ENCODE measurements around the gene LGALS7.
A peak's percentile ranks its signal among the peaks of the same experiment; 100 is the strongest.

DNA sequence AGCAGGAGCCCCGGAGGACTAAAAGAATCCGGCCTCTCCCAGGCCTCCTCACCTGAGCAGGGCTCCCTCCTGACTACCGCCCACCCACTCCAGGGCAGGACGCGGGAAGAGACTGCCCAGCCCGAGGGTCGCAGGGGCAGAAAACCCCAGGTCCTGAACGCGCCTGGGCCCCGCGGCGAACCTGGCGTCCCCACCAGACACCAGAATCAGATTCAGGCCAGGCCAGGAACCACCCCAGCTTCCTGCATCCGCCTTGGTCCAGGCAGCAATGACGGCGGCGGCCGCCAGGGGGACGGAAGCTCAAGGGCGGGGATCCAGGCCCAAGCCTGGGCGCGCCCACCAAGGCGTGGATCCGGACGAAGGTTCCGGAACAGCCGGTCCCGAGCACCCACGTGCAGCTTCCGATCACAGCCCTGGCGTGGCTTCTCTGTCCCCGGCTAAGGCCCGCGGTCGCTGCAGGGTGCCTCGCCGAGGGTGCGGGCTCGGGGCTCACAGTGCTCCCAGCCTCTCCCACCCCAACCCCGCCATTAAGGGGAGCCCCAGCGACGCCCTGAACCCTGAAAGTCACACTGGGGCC, 3.6 kb downstream of the LGALS7 start:
- TF ChIP-seq, protein P1, sequence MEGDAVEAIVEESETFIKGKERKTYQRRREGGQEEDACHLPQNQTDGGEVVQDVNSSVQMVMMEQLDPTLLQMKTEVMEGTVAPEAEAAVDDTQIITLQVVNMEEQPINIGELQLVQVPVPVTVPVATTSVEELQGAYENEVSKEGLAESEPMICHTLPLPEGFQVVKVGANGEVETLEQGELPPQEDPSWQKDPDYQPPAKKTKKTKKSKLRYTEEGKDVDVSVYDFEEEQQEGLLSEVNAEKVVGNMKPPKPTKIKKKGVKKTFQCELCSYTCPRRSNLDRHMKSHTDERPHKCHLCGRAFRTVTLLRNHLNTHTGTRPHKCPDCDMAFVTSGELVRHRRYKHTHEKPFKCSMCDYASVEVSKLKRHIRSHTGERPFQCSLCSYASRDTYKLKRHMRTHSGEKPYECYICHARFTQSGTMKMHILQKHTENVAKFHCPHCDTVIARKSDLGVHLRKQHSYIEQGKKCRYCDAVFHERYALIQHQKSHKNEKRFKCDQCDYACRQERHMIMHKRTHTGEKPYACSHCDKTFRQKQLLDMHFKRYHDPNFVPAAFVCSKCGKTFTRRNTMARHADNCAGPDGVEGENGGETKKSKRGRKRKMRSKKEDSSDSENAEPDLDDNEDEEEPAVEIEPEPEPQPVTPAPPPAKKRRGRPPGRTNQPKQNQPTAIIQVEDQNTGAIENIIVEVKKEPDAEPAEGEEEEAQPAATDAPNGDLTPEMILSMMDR (conservative IDR thresholded peaks at IDR 0.05; ENCODE audit: low read length) = peak; percentile 63
- TF ChIP-seq EZH2phosphoT487 (IDR thresholded peaks at IDR 0.05; ENCODE audit: borderline replicate concordance, low read depth, low read length) = no peak
